ENCODE results near the gene EN1. TPM values are rescaled to one million over a fixed set of nuclear protein-coding genes. Genes with fewer than 3 reads are reported as not detected.

EN1 gene
- polyA plus RNA-seq, 3 donors, result not detected

DNA sequence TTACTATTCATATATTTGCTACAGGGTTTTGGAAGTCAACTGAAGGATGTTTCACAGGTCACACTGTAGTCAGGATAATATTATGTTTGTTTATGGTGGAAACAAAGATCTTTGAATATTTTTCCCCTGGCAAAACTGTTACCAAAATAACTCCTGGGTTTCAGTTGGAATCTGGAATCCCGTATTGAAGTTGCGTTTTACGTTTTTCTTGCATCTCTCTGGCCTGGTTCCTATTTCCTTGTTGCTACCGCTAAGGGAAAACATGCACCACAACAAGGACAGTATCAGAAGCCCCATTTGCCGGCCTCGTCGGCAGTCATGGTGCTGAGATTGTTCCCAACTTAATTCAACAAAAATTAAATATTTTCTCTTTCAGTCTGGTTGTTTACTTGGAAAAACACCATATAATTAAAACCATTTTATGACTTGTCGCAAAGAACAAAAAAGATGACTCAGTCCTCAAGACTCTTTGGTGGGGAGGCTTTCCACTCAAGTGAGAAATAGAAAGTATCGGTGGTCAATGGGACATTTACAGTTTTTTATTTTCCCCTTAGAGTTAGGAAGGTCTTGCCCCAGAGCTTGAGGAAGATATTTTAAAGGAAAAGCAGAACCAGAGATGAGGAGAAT lies 42.3 kb downstream of the EN1 start:
- Histone ChIP-seq H3K4me3 (replicated peaks in 1 of 3; ENCODE audit: low read depth in 2 of 3, low read length in 3 of 3) (no peak overlapping the region), H2AFZ (ENCODE audit: insufficient read depth, low read depth, low read length, poor library complexity, severe bottlenecking) (no peak overlapping the region), H3K9ac (ENCODE audit: insufficient read depth, low read length, poor library complexity, severe bottlenecking) (no peak overlapping the region), H4K20me1 (ENCODE audit: insufficient read depth, low read length) (no peaks in the 10 kb centered on the region), H3K27me3 (ENCODE audit: control insufficient read depth in 2 of 2, insufficient read depth in 2 of 2, low read length in 2 of 2) (peaks cover 29 to 46% of the 10 kb centered on the region in 2 donors), H3K9me3 (replicated peaks in 1 of 2; ENCODE audit: control insufficient read depth in 1 of 2, insufficient read depth in 1 of 2, low read length in 2 of 2) (peaks cover 0 to 15% of the 10 kb centered on the region in 2 donors), H3K79me2 (ENCODE audit: insufficient read depth, low read length) (no peaks in the 10 kb centered on the region), H3K4me1 (ENCODE audit: control insufficient read depth in 1 of 2, insufficient read depth in 2 of 2, low read length in 2 of 2) (peaks cover 0 to 4% of the 10 kb centered on the region in 2 donors), H3K27ac (ENCODE audit: low read depth in 1 of 2, low read length in 2 of 2) (no peak overlapping the region), H3K36me3 (replicated peaks in 1 of 2; ENCODE audit: control insufficient read depth in 1 of 2, insufficient read depth in 2 of 2, low read length in 2 of 2) (no peaks in the 10 kb centered on the region), H3K4me2 (replicated peaks; ENCODE audit: extremely low read depth, low read length, poor library complexity, severe bottlenecking) (no peak overlapping the region)
- TF ChIP-seq, protein P1, sequence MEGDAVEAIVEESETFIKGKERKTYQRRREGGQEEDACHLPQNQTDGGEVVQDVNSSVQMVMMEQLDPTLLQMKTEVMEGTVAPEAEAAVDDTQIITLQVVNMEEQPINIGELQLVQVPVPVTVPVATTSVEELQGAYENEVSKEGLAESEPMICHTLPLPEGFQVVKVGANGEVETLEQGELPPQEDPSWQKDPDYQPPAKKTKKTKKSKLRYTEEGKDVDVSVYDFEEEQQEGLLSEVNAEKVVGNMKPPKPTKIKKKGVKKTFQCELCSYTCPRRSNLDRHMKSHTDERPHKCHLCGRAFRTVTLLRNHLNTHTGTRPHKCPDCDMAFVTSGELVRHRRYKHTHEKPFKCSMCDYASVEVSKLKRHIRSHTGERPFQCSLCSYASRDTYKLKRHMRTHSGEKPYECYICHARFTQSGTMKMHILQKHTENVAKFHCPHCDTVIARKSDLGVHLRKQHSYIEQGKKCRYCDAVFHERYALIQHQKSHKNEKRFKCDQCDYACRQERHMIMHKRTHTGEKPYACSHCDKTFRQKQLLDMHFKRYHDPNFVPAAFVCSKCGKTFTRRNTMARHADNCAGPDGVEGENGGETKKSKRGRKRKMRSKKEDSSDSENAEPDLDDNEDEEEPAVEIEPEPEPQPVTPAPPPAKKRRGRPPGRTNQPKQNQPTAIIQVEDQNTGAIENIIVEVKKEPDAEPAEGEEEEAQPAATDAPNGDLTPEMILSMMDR (IDR thresholded peaks at IDR 0.05), result no peak
- DNase-seq, result no peak
- WGBS (ENCODE audit: insufficient coverage), result 95% methylated on average over 4 of the region's 9 CpGs
- Mint-ChIP-seq H3K36me3 (no peaks in the 10 kb centered on the region), H3K27me3 (ENCODE audit: low read depth in 3 of 3) (peaks cover 42 to 55% (median 52%) of the 10 kb centered on the region in 3 donors), H3K27ac (no peak overlapping the region), H3K4me1 (peaks cover 8% of the 10 kb centered on the region), H3K4me3 (no peak overlapping the region), H3K9me3 (peaks cover 0 to 6% (median 3%) of the 10 kb centered on the region in 7 donors)
- intact Hi-C loops (cut with micrococcal nuclease), result no loop called here

GRCh38 chr2:118803012-118803411 lies 44.4 kb downstream of the EN1 start:
- H2AFZ ChIP-seq (ENCODE audit: insufficient read depth, low read depth, low read length, poor library complexity, severe bottlenecking), result no peak overlapping the region
- Mint-ChIP-seq H3K9me3 (peaks cover 0 to 6% (median 1%) of the 10 kb centered on the region in 7 donors), H3K27me3 (ENCODE audit: low read depth in 3 of 3) (peaks cover 22 to 41% (median 32%) of the 10 kb centered on the region in 3 donors), H3K27ac (peak overlapping the region in 1 of 7 donors; percentile 26), H3K4me1 (peaks cover under 1% of the 10 kb centered on the region), H3K36me3 (no peaks in the 10 kb centered on the region), H3K4me3 (no peak overlapping the region)
- H3K36me3 ChIP-seq (replicated peaks in 1 of 2; ENCODE audit: control insufficient read depth in 1 of 2, insufficient read depth in 2 of 2, low read length in 2 of 2), result no peaks in the 10 kb centered on the region
- intact Hi-C loops (cut with micrococcal nuclease), result no loop called here
- WGBS (ENCODE audit: insufficient coverage), result 90% methylated on average over 2 of the region's 5 CpGs
- H3K4me3 ChIP-seq (replicated peaks in 1 of 3; ENCODE audit: low read depth in 2 of 3, low read length in 3 of 3), result no peak overlapping the region
- TF ChIP-seq, protein P1 (IDR thresholded peaks at IDR 0.05), result no peak
- H3K9me3 ChIP-seq (replicated peaks in 1 of 2; ENCODE audit: control insufficient read depth in 1 of 2, insufficient read depth in 1 of 2, low read length in 2 of 2), result peaks cover 0 to 7% of the 10 kb centered on the region in 2 donors
- H3K4me1 ChIP-seq (ENCODE audit: control insufficient read depth in 1 of 2, insufficient read depth in 2 of 2, low read length in 2 of 2), result no peaks in the 10 kb centered on the region
- H3K79me2 ChIP-seq (ENCODE audit: insufficient read depth, low read length), result no peaks in the 10 kb centered on the region
- no peak overlapping the region for H3K4me2 ChIP-seq (replicated peaks; ENCODE audit: extremely low read depth, low read length, poor library complexity, severe bottlenecking)
- no peak overlapping the region for H3K9ac ChIP-seq (ENCODE audit: insufficient read depth, low read length, poor library complexity, severe bottlenecking)
- no peak overlapping the region for H3K27ac ChIP-seq (ENCODE audit: low read depth in 1 of 2, low read length in 2 of 2)
- peaks cover 16 to 25% of the 10 kb centered on the region in 2 donors for H3K27me3 ChIP-seq (ENCODE audit: control insufficient read depth in 2 of 2, insufficient read depth in 2 of 2, low read length in 2 of 2)
- H4K20me1 ChIP-seq (ENCODE audit: insufficient read depth, low read length), result no peaks in the 10 kb centered on the region
- DNase-seq, result no peak

Data from CD14-positive monocyte (primary cell).